Astrocyte (in vitro differentiated cells and primary cell): ENCODE results near the gene CCL11.

Experiments used
- CTCF ChIP-seq: IDR thresholded peaks from 2 replicates; pipeline ENCODE4 v1.5.1; 2011; ENCODE audit warnings: low read depth, mild to moderate bottlenecking, inconsistent platforms, low read length, moderate library complexity; ENCODE audit not compliant: insufficient read depth
- EZH2 ChIP-seq: IDR thresholded peaks from 2 replicates; pipeline ENCODE4 v1.6.1; 2012; ENCODE audit warnings: mild to moderate bottlenecking, low read length, inconsistent platforms; ENCODE audit not compliant: insufficient read depth

- TF ChIP-seq EZH2: no peak
- no peak for TF ChIP-seq CTCF
Observed at GRCh38 chr17:34337701-34338100, 52.2 kb downstream of the CCL11 start.
